GM18508 (cell line): ENCODE measurements around the gene MED13L.
"Not testable (repeated sequence)": the region's sequence is repeated elsewhere in the genome, so short reads cannot be mapped to it uniquely, and the experiment has no call there.

Experiments used
- ATAC-seq: cut with Tn5 transposase; IDR thresholded peaks from one replicate; pipeline ENCODE4 v1.9.1; 2021; ENCODE audit warnings: moderate number of reproducible peaks; ENCODE audit not compliant: insufficient read depth, unreplicated experiment

MED13L gene

DNA sequence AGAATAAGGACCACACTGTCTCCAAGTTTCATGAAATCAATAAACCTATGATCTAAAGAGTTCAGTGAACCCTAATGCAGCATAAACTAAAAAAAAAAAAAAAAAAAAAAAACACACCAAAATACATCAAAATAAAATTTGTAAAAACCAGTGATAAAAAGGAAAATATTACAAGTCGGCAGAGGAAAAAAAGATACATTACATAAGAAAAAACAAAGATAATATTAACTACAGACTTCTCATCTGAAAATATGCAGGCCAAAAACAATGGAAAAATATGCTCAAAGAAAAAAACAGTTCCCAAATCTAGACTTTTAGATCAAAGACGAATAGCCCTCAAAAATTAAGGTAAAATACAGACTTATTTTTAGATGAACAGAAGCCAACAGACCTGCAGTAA lies 27.6 kb downstream of the MED13L start:
- no peak for ATAC-seq

DNA sequence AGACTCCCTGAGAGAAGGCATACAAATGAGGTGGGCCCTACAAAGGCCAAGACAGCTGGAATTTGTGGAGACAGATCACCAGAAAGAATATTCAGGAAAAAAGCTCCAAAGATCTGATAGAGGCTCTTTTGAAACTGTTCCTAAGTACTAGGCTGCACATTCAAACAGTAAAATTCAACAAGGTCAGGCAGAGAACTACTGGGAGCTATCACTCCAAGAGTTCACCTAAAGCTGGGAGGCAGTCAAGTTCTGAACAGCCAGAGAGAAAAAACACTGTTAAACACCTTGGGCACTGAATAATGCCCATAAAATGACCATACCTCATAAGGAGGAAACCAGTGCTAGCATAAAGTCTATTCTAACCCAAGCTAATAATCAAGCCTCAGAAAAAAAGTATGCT lies 28.6 kb downstream of the MED13L start:
- no peak for ATAC-seq

DNA sequence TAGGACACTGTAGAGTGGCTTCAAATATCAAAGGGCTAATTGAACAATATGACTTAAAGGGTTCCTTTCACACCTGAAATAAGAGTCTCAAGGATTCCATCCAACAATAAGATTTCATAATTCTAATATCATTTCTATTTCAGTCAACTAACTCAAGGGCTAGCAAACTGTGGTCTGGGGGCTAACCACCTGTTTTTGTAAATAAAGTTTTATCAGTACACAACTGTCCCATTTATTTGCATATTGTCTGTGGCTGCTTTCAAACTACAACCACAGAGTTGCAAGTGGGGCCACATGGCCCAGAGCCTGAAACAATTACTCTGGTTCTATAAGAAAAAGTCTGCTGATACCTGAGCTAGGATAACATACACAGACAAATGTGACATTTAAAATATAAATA lies 29.1 kb downstream of the MED13L start:
- no peak for ATAC-seq

DNA sequence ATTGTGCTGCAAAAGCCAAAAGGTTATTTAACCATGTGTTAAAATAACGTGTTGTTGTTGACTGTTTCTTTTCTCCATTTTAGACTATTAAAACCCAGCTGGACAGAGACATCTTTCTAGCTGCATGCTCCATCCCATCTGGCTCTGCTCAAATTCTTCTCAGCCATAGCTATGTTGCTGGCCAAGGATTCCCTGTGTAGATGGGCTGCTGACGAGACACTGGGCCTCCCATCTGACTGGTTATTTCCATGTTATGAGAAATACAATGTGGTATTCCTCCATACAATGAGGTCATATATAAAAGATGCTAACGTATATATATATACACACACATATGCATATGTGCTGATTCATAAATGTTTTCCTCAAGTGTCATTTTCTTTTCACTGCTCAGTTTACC lies 30.1 kb downstream of the MED13L start:
- no peak for ATAC-seq

DNA sequence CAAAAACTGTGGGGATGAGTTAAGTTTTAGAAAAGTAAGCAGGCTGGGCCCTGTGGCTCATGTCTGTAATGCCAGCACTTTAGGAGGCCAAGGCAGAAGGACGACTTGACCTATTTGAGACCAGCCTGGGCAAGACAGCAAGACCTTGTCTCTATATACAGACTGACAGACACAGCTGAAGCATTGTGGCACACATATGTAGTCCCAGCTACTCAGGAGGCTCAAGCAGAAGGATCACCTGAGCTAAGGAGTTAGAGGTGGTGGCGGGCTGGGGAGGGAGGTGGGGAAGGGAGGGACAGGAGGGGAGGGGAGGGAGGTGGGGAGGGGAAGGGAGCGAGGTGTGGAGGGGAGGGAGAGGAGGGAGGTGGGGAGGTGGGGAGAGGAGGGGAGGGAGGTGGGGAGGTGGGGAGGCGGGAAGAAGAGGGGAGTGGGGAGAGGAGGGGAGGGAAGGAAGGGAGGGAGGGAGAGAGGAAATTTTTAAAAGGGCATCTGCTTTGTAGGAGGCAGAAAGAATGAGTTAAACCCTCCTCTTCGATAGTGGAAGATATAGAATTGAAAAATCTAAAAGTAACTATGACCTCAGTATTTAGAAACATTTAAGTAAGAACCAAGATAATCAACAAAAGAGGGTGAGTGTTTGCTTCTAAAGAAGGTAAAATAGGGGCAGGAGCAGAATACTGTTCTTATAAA lies 30.9 kb downstream of the MED13L start:
- no peak for ATAC-seq

DNA sequence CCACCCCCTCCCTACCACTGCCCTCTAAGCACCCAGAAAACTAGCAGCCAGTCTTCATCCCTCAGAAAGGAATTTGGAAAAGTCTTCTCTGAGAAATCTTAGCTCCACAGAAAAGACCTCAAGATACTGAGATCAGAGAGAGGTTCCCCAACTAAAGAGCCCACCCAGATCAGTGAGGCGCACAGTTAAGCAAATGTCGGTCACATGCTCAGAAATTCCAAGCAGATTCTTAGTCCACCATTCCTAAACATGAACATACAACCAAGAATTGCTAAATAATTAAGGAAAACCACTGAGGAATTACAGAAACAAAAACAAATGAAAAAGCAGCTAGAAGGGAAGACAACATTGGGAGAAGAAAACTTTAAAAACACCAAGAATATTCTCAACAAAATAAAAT lies 32.3 kb downstream of the MED13L start:
- no peak for ATAC-seq

DNA sequence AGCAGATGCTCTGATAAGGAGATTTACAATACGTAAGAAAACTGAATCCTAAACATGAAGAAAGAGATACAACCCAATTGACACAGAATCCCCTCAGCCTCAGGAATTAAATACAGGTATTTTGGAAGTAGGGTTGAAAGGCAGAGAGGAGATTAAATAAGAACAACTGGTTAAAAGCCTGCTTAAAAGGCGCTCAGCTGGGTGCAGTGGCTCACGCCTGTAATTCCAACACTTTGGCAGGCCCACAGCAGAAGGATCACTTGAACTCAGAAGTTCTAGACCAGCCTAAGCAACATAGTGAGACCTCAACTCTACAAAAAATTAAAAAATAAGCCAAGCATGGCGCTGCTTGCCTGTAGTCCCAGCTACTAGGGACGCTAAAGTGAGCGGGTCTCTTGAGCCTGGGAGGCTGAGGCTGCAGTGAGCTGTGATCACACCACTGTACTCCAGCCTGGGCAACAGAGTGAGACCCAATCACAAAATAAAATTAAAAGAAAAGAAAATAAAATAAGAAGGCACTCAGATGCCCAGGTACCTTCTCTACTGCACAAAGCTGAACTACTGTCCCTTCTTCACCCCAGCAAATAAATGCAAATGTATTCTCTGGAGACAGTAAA lies 32.9 kb downstream of the MED13L start:
- no peak for ATAC-seq

DNA sequence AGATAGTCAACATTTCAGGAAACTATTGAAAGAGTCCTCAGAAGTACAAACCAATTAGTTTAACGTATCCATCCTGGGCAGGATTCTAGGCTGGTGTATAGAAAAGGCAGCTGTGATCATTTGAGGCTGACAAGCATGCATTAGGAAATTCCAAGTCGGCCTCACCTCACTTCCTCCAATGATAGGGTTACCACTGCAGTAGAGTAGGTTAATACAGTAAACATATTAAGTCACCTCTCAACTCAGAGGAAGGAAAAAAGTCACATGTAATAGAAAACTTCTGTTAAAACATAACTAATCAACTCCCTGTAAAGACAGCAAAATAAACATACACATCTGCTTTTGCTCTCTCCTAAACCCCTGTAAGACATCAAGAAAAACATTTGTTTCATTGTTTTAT lies 33.5 kb downstream of the MED13L start:
- ATAC-seq = no peak

DNA sequence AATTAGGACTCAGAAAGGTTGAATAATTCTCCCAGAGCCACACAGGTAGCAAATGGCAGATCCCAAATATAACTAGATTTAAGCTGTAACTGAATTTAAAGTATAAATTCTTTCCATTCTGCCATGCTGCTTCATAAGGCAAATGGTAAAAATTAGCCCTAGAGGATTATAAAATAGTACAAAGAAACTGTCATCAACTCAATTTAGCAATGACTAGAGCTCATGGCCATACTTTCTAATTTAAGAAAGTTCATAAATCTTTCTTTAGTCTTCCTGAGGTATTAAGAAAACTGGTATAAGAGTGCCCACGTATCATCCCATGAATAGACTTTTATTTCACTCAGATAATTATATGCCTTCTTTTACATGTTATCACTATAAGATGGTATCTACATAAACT lies 34.8 kb downstream of the MED13L start:
- ATAC-seq = no peak

DNA sequence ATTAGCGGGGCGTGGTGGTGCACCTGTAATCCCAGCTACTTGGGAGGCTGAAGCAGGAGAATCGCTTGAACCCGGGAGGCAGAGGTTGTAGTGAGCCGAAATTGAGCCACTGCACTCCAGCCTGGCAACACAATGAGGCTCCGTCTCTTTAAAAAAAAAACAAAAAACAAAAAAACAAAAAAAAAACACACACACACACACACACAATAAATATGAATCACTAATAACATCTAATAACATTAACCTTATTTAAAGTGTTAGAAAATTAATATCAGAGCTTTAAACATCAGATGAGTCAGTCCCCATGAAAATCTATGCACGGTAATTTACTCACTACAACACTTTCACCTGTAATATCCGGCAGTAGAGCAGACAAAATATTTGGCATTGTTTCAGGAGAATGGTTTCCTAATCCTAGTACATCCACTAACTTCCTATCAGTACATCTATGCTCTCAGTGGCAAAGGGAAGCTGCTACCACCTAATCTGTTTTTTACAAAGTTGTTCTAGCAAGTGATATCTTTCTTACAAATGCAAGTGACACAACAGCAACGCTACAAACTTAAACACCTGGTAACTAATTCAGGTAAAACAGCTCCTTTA lies 36.2 kb downstream of the MED13L start:
- no peak for ATAC-seq

DNA sequence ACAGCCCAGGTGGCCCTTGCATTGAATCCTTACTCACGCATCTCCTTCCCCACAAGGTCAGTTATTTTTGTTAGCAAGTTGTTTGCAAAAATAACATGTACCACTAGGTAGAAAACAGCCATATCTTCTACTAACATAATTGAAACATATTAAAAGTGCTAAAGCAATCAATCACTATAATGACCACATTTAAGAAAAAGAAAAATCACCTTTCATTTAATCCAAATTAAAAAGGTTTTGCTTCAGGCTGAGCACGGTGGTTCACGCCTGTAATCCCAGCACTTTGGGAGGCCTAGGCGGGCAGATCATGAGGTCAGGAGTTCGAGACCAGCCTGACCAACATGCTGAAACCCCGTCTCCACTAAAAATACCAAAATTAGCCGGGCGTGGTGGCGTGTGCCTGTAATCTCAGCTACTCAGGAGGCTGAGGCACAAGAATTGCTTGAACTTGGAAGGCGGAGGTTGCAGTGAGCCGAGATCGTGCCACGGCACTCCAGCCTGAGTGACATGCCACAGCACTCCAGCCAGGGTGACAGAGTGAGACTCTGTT lies 38.8 kb downstream of the MED13L start:
- not testable (repeated sequence) for ATAC-seq

DNA sequence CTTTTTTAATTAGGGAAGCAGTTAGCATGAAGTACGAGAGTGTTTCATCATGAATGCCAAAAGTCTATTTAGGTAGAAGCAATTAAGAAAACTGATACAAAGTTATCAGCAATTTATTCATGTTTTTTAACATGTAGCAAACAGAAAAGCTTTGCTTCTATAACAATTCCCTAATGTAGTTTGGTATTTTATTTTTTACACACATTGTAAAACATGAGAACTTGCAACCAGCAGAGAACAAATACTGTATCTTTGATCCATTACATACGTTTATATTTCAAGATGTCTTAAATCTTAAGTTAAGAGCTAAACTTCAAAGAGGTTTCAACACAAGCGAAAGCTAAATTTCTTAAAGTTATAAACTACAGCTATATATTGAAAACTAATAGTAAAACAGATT lies 39.3 kb downstream of the MED13L start:
- no peak for ATAC-seq

DNA sequence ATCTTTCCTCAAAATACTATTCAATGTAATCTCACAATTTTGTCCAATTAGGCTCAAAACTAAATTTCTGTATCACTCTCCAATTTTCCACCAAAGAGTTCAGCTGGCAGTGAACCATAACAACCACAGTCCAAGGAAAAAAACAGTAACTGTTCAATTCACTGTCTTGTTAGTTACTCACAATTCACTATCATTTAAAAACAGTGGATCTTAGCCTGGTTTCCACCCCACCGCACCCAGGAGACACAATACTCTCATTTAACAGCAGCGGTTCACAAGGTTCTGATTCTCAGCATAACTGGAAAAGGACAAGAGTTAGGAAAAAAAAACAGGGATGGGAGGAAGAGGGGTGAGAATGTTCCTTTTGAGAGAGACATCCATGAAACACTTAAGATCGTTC lies 40.5 kb downstream of the MED13L start:
- no peak for ATAC-seq

DNA sequence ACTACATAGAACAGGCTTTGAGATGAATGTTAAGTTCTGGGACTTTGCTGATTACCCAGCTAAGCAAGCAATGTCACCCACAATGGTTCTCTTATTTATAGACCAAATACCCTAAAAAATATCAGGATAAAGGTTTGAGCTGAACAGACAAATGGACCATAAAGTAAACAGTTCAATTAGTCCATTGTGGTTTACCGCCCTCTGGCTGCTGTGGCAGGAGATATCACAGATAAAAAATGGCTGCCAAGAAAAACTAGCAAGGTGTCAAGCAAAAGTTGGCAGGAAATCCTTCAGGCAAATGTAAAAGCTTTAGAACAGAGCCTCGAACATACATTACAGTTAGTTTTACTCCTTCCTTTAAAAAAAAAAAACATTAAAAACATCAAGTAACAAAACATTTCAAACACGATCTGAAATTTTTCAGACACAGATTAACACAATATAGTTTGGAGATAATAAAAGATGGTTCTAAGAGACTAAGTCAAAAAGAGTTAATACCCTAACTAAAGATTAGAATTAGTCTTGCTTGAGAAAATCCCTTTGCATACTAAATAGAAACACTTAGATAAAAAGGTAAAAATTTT lies 41.3 kb downstream of the MED13L start:
- no peak for ATAC-seq

DNA sequence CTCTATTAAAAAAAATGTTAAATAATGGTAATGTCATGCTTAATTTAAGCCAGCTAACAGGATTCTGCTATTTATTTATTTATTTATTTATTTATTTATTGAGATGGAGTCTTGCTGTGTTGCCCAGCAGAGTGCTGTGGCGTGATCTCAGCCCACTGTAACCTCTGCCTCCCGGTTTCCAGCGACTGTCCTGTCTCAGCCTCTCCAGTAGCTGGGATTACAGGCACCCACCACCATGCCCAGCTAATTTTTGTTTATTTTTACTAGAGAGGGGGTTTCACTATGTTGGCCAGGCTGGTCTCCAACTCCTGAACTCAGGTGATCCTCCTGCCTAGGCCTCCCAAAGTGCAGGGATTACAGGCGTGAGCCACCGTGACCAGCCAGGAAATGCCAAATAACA lies 43.3 kb downstream of the MED13L start:
- ATAC-seq = not testable (repeated sequence)

DNA sequence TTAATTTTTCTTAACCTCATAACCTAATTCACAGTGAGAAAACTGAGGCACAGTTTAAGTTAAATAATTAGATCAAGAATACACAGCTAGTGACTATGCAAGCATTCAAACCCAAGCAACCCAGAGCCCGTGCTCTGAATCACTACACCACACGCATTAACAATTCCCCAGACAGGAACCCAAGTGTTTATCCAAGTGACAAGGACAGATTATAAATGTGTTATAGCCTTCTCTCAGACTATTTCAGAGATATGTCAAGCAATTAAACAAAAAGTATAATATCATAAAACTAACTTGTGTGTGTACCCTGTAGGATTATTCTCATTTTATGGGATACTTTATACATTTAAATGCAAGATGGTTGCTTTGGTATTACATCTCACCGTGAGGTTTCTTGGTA lies 43.8 kb downstream of the MED13L start:
- no peak for ATAC-seq

DNA sequence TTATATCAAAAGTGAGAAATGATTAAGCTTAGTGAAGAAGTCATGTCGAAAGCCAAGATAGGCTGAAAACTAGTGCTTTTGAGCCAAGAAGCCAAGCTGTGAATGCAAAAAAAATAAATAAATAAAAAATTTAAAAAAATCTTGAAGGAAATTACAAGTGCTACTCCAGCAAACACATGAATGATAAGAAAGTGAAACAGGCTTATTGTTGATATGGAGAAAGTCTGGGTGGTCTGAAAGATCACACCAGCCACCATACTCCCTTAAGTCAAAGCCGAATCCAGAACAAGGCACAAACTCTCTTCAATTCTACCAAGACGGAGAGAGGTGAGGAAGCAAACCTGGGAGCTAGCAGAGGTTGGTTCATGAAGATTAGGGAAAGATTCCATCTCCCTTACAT lies 49.7 kb downstream of the MED13L start:
- no peak for ATAC-seq

DNA sequence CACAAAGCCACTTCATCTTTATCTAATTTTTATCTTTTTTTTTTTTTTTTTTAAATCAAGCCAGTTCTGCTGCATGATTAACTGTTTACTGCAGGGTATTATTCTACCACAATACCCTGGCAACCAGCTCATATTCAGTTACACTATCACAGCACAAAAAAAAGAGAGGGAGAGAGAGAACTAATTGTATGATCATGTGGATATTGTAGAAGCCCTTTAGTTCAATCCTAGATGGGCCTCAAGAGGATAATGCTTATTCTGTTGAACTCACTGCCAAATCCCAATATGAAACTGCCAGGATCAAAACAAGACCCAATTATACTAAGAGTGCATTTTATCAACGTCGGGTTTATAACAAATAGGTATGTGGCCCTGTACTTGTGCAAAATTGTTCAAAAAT lies 51.5 kb downstream of the MED13L start:
- ATAC-seq = no peak

DNA sequence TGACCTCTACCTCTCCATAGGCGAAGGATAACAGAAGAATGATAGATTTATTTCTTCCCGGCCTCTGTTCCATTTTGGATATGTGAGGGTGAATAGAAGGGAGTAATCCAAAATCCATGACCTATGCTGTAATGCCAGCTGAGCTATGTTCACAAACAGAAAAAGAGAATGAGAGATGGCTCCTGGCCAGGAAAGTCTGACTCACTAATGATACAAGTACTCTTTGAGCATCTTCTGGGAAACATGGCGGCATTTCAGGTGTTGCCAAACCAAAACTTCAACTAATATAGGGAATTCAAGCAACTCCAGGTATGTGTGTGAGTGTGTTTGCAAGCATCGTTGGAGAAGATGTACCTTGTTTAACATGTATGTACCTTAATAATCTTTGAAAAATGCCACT lies 55.1 kb downstream of the MED13L start:
- ATAC-seq = no peak

DNA sequence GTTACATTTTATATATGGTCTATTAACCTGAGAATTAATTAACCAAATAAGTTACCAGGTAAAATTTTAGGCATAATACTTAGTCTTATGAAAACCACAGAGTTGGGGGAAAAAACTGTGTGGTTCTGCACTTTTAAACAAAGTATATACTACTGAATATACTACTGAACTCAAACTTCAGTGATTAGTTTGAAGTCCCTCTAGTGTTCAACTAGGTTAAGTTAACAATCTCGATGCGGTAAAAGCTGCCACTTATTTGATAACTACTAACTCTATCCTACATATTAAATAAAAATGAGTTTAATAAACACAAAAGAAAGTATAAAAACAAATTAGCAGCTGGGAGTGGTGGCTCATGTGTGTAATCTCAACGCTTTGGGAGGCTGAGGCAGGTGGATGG lies 56.7 kb downstream of the MED13L start:
- ATAC-seq = no peak

DNA sequence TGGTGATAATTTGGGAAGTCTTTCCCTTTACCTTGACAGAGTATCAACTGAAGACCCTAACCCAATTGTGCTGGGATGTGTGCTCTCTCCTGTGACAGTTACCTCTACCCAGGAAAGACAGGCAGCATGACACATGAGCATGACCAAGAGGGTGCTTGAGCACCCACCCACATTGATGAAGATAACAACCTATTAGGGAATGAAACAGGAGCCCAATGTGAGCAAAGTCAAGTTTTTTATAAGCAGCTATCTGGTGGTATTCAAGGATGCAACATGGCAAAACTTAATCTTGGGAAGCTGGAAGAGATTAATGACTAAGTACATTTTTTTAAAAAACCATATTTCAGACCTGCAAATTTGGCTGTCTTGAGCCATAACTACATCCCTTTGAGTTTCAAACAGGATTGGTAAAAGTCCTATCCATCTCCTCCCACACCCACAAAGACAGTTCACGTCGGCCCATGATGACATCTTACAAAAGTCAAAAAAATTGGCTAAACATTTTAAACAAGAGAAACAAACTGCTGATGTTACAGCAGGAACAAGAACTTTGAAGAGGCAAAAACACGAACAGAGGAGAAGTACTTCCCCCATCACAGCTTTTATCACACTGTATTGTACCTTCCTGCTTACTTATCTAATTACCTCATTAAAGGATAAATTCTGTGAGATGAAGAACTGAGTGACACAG lies 60.3 kb downstream of the MED13L start:
- ATAC-seq = no peak
